SK-N-SH treated with all-trans-retinoic acid at 6 μM for 48 hours (cell line): ENCODE measurements around the gene PRSS8.

ENCODE experiments used
- ATAC-seq: fragments of 200-7000 bp; cut with Tn5 transposase; 3 replicates; pipeline ENCODE4 v1.9.1; 2020; ENCODE audit warnings: mild to moderate bottlenecking, moderate library complexity
- ARNTL ChIP-seq: fragments of 450-650 bp; formaldehyde crosslinking; IDR thresholded peaks from 2 replicates; pipeline ENCODE4 v1.5.0; 2020; ENCODE audit warnings: low read depth, mild to moderate bottlenecking, moderate library complexity, borderline replicate concordance
- BACH2 ChIP-seq: fragments of 250-450 bp; sonication (Bioruptor Pico); IDR thresholded peaks from 2 replicates; pipeline ENCODE4 v1.9.0; 2021; ENCODE audit warnings: mild to moderate bottlenecking, borderline replicate concordance
- CSDC2 ChIP-seq: fragments of 250-450 bp; sonication (Bioruptor Pico); IDR thresholded peaks from 2 replicates; pipeline ENCODE4 v1.5.0; 2020; ENCODE audit warnings: mild to moderate bottlenecking, moderate library complexity
- ESRRG ChIP-seq: fragments of 250-450 bp; sonication (Bioruptor Pico); IDR thresholded peaks from 2 replicates; pipeline ENCODE4 v1.6.1; 2021; ENCODE audit warnings: mild to moderate bottlenecking
- GLIS3 ChIP-seq: fragments of 250-450 bp; sonication (Bioruptor Pico); IDR thresholded peaks from 2 replicates; pipeline ENCODE4 v1.5.0; 2020; ENCODE audit warnings: mild to moderate bottlenecking, moderate library complexity
- ISL1 ChIP-seq: fragments of 250-450 bp; sonication (Bioruptor Pico); IDR thresholded peaks from 2 replicates; pipeline ENCODE4 v2.1.2; 2022; ENCODE audit warnings: mild to moderate bottlenecking, moderate library complexity
- PPARA ChIP-seq: fragments of 250-450 bp; sonication (Bioruptor Pico); IDR thresholded peaks from 2 replicates; pipeline ENCODE4 v1.5.0; 2020; ENCODE audit warnings: mild to moderate bottlenecking, borderline replicate concordance
- RARB ChIP-seq: fragments of 250-450 bp; sonication (Bioruptor Pico); IDR thresholded peaks from 2 replicates; pipeline ENCODE4 v1.8.0; 2021; ENCODE audit warnings: mild to moderate bottlenecking, moderate library complexity
- TOX ChIP-seq: fragments of 250-450 bp; sonication (Bioruptor Pico); IDR thresholded peaks from 2 replicates; pipeline ENCODE4 v1.8.0; 2021; ENCODE audit warnings: mild to moderate bottlenecking, moderate library complexity, borderline replicate concordance
- ZC3H10 ChIP-seq: fragments of 250-450 bp; sonication (Bioruptor Pico); IDR thresholded peaks from 2 replicates; pipeline ENCODE4 v1.5.1; 2021; ENCODE audit warnings: mild to moderate bottlenecking, moderate library complexity
- ZFP3 ChIP-seq: fragments of 250-450 bp; sonication (Bioruptor Pico); IDR thresholded peaks from 2 replicates; pipeline ENCODE4 v1.5.0; 2020; ENCODE audit warnings: mild to moderate bottlenecking, moderate library complexity
- ZNF565 ChIP-seq: fragments of 450-650 bp; formaldehyde crosslinking; conservative IDR thresholded peaks from 2 replicates; pipeline ENCODE4 v1.5.0; 2020; ENCODE audit warnings: low read depth, mild to moderate bottlenecking, moderate library complexity
- ZNF70 ChIP-seq: fragments of 450-650 bp; formaldehyde crosslinking; IDR thresholded peaks from 2 replicates; pipeline ENCODE4 v1.5.0; 2020; ENCODE audit warnings: mild to moderate bottlenecking, moderate library complexity
- ZNF8 ChIP-seq: fragments of 450-650 bp; formaldehyde crosslinking; IDR thresholded peaks from 2 replicates; pipeline ENCODE4 v1.5.0; 2020; ENCODE audit warnings: mild to moderate bottlenecking, moderate library complexity
- TF ChIP-seq, protein P1 (sequence below): fragments of 250-450 bp; sonication (Bioruptor Pico); IDR thresholded peaks from 2 replicates; pipeline ENCODE4 v1.5.0; 2020; ENCODE audit warnings: mild to moderate bottlenecking, moderate library complexity
- TF ChIP-seq, protein P2 (sequence below): fragments of 250-450 bp; sonication (Bioruptor Pico); IDR thresholded peaks from 2 replicates; pipeline ENCODE4 v1.5.1; 2021; ENCODE audit warnings: mild to moderate bottlenecking, moderate library complexity
- TF ChIP-seq, protein P3 (sequence below): fragments of 250-450 bp; sonication (Bioruptor Pico); IDR thresholded peaks from 2 replicates; pipeline ENCODE4 v1.8.0; 2021; ENCODE audit warnings: low read depth, mild to moderate bottlenecking, moderate library complexity, borderline replicate concordance
- TF ChIP-seq, protein P4 (sequence below): fragments of 250-450 bp; sonication (Bioruptor Pico); IDR thresholded peaks from 2 replicates; pipeline ENCODE4 v1.5.1; 2020; ENCODE audit warnings: low read depth, mild to moderate bottlenecking, moderate library complexity
- TF ChIP-seq, protein P5 (sequence below): fragments of 250-450 bp; sonication (Bioruptor Pico); IDR thresholded peaks from 2 replicates; pipeline ENCODE4 v1.8.0; 2020; ENCODE audit warnings: mild to moderate bottlenecking, moderate library complexity, borderline replicate concordance

PRSS8 gene

DNA sequence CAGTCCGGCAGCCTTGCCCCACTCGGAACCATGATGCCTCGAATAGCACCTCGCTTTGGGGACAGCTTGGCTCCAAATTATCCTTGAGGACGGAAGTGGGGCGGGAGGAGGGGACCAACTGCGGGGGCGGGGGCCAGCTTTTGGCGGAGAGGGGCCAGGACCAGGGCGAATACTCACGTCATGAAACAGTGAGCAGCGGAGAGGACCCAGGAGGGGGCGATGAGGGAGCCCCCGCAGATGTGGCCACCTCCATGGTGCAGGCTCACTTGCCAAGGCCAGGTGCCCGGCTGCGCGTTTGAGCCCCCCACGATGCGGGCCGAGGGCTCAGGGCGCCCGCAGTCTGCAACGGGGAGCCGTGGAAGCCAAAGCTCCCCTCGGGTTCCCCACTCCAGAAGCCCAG lies 13.4 kb upstream of the PRSS8 start:
- ATAC-seq = no peak
- TF ChIP-seq ESRRG (CRISPR knock-in tag) (no peak), BACH2 (CRISPR knock-in tag) (no peak), CSDC2 (no peak), PPARA (CRISPR knock-in tag) (no peak), ISL1 (CRISPR knock-in tag) (no peak), ZNF565 (CRISPR knock-in tag) (no peak), ZNF70 (CRISPR knock-in tag) (no peak)
- TF ChIP-seq, protein P1, sequence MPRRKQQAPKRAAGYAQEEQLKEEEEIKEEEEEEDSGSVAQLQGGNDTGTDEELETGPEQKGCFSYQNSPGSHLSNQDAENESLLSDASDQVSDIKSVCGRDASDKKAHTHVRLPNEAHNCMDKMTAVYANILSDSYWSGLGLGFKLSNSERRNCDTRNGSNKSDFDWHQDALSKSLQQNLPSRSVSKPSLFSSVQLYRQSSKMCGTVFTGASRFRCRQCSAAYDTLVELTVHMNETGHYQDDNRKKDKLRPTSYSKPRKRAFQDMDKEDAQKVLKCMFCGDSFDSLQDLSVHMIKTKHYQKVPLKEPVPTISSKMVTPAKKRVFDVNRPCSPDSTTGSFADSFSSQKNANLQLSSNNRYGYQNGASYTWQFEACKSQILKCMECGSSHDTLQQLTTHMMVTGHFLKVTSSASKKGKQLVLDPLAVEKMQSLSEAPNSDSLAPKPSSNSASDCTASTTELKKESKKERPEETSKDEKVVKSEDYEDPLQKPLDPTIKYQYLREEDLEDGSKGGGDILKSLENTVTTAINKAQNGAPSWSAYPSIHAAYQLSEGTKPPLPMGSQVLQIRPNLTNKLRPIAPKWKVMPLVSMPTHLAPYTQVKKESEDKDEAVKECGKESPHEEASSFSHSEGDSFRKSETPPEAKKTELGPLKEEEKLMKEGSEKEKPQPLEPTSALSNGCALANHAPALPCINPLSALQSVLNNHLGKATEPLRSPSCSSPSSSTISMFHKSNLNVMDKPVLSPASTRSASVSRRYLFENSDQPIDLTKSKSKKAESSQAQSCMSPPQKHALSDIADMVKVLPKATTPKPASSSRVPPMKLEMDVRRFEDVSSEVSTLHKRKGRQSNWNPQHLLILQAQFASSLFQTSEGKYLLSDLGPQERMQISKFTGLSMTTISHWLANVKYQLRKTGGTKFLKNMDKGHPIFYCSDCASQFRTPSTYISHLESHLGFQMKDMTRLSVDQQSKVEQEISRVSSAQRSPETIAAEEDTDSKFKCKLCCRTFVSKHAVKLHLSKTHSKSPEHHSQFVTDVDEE (CRISPR knock-in tag) = no peak
- TF ChIP-seq, protein P2, sequence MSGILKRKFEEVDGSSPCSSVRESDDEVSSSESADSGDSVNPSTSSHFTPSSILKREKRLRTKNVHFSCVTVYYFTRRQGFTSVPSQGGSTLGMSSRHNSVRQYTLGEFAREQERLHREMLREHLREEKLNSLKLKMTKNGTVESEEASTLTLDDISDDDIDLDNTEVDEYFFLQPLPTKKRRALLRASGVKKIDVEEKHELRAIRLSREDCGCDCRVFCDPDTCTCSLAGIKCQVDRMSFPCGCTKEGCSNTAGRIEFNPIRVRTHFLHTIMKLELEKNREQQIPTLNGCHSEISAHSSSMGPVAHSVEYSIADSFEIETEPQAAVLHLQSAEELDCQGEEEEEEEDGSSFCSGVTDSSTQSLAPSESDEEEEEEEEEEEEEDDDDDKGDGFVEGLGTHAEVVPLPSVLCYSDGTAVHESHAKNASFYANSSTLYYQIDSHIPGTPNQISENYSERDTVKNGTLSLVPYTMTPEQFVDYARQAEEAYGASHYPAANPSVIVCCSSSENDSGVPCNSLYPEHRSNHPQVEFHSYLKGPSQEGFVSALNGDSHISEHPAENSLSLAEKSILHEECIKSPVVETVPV (CRISPR knock-in tag) = no peak
- TF ChIP-seq, protein P3, sequence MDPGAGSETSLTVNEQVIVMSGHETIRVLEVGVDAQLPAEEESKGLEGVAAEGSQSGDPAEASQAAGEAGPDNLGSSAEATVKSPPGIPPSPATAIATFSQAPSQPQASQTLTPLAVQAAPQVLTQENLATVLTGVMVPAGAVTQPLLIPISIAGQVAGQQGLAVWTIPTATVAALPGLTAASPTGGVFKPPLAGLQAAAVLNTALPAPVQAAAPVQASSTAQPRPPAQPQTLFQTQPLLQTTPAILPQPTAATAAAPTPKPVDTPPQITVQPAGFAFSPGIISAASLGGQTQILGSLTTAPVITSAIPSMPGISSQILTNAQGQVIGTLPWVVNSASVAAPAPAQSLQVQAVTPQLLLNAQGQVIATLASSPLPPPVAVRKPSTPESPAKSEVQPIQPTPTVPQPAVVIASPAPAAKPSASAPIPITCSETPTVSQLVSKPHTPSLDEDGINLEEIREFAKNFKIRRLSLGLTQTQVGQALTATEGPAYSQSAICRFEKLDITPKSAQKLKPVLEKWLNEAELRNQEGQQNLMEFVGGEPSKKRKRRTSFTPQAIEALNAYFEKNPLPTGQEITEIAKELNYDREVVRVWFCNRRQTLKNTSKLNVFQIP = no peak
- TF ChIP-seq, protein P4, sequence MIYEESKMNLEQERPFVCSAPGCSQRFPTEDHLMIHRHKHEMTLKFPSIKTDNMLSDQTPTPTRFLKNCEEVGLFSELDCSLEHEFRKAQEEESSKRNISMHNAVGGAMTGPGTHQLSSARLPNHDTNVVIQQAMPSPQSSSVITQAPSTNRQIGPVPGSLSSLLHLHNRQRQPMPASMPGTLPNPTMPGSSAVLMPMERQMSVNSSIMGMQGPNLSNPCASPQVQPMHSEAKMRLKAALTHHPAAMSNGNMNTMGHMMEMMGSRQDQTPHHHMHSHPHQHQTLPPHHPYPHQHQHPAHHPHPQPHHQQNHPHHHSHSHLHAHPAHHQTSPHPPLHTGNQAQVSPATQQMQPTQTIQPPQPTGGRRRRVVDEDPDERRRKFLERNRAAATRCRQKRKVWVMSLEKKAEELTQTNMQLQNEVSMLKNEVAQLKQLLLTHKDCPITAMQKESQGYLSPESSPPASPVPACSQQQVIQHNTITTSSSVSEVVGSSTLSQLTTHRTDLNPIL (CRISPR knock-in tag) = no peak
- TF ChIP-seq, protein P5, sequence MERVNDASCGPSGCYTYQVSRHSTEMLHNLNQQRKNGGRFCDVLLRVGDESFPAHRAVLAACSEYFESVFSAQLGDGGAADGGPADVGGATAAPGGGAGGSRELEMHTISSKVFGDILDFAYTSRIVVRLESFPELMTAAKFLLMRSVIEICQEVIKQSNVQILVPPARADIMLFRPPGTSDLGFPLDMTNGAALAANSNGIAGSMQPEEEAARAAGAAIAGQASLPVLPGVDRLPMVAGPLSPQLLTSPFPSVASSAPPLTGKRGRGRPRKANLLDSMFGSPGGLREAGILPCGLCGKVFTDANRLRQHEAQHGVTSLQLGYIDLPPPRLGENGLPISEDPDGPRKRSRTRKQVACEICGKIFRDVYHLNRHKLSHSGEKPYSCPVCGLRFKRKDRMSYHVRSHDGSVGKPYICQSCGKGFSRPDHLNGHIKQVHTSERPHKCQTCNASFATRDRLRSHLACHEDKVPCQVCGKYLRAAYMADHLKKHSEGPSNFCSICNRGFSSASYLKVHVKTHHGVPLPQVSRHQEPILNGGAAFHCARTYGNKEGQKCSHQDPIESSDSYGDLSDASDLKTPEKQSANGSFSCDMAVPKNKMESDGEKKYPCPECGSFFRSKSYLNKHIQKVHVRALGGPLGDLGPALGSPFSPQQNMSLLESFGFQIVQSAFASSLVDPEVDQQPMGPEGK (CRISPR knock-in tag) = no peak
- TF ChIP-seq, all 23 proteins: peak for 0

DNA sequence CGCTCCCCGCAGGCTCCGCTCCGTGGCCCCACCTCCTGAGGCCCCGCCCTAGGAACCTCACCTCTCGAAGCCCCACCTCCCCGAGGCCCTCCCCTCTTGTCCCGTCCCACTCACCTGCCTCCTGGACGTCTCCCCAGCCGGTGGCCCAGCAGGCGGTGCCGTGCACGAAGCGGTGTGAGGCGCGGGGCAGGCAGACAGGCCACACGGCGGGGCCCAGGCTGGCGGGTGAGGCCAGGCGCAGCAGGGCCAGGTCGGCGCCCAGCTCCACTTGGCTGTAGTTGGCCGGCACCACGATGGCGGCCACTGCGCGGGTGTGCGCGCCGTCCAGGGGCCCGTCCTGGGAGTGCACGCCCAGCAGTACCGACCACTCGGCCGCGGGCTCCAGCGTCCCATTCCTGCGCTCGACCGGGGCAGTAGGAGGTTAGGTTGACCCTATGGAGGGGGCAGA lies 12.8 kb upstream of the PRSS8 start:
- ATAC-seq = no peak
- TF ChIP-seq ZNF8 (no peak), TOX (CRISPR knock-in tag) (no peak), PPARA (CRISPR knock-in tag) (no peak), ZNF565 (CRISPR knock-in tag) (no peak), BACH2 (CRISPR knock-in tag) (no peak), RARB (CRISPR knock-in tag) (no peak), ARNTL (CRISPR knock-in tag) (no peak), GLIS3 (CRISPR knock-in tag) (no peak), ZNF70 (CRISPR knock-in tag) (no peak), ZC3H10 (CRISPR knock-in tag) (no peak), ZFP3 (CRISPR knock-in tag) (no peak)
- TF ChIP-seq, protein P3 = no peak
- TF ChIP-seq, protein P5 (CRISPR knock-in tag) = no peak
- TF ChIP-seq, protein P1 (CRISPR knock-in tag) = no peak
- TF ChIP-seq, protein P4 (CRISPR knock-in tag) = no peak
- TF ChIP-seq, protein P2 (CRISPR knock-in tag) = no peak
